Stimulated activated CD8-positive, alpha-beta memory T cell treated with anti-CD3 and anti-CD28 coated beads, Interleukin-4, amount 100 ng/mL, for 1 hour (primary cell): ENCODE results near the gene GTPBP6.
"Not testable (repeated sequence)": the region's sequence is repeated elsewhere in the genome, so short reads cannot be mapped to it uniquely, and the experiment has no call there.

Source experiments
- DNase-seq, 2 donors: peaks; one replicate each; pipeline ENCODE4 v3.0.0-alpha.2; 2020; ENCODE audit warnings: low read depth in 2 of 2, low spot score in 1 of 2

The GTPBP6 gene

GRCh38 chrX:267771-268261 is 50.8 kb downstream of the GTPBP6 start:
- DNase-seq: no peak

- no peak for DNase-seq
Measured at GRCh38 chrX:265502-265901, 53.1 kb downstream of the GTPBP6 start.

GRCh38 chrX:264634-265455 is 53.8 kb downstream of the GTPBP6 start:
- no peak for DNase-seq

GRCh38 chrX:264006-264405 is 54.6 kb downstream of the GTPBP6 start:
- not testable (repeated sequence) for DNase-seq

GRCh38 chrX:262381-262909 is 56.2 kb downstream of the GTPBP6 start:
- no peak for DNase-seq

- no peak for DNase-seq
Measured at GRCh38 chrX:261919-262352, 56.7 kb downstream of the GTPBP6 start.

- DNase-seq: no peak
Measured at GRCh38 chrX:261167-261918, 57.3 kb downstream of the GTPBP6 start.

- no peak for DNase-seq
Measured at GRCh38 chrX:259692-260355, 58.8 kb downstream of the GTPBP6 start.

- no peak for DNase-seq
Measured at GRCh38 chrX:258291-259040, 60.1 kb downstream of the GTPBP6 start.

- no peak for DNase-seq
Measured at GRCh38 chrX:257681-258289, 60.8 kb downstream of the GTPBP6 start.

GRCh38 chrX:257054-257453 is 61.5 kb downstream of the GTPBP6 start:
- not testable (repeated sequence) for DNase-seq

GRCh38 chrX:255923-256331 is 62.7 kb downstream of the GTPBP6 start:
- no peak for DNase-seq
